ENCODE data around the gene SYNDIG1. TPM values are rescaled to one million over a fixed set of nuclear protein-coding genes. Genes with fewer than 3 reads are reported as not detected.

Gene SYNDIG1
- polyA plus RNA-seq, 1 experiment: not detected

- DNase-seq (ENCODE audit: low read depth, low spot score): no peak
- CTCF ChIA-PET: no interaction called here
- H3K9me3 ChIP-seq (ENCODE audit: control insufficient read depth, insufficient read depth, low read length): no peaks in the 10 kb centered on the region
- peaks cover 16% of the 10 kb centered on the region for H3K27me3 ChIP-seq (ENCODE audit: control insufficient read depth, insufficient read depth, low read length)
- no peak for TF ChIP-seq CTCF (IDR thresholded peaks at IDR 0.05; ENCODE audit: low read depth, low read length)
- POLR2A ChIA-PET: interaction anchor here (0.6 kb wide), 1 partner anchor 62 kb away, joined by 5 read pairs; no protein-coding TSS in a partner anchor
- no peak overlapping the region for H3K27ac ChIP-seq (ENCODE audit: low read depth, low read length)
- H3K4me3 ChIP-seq (ENCODE audit: low read depth, low read length): no peak overlapping the region
These were observed 239.2 kb downstream of the SYNDIG1 start for GRCh38 chr20:24708411-24709295.

Data from AG04450 (cell line).